Gastroesophageal sphincter (tissue), 4 donors: ENCODE data around the gene ENG. TPM values are rescaled to one million over a fixed set of nuclear protein-coding genes. Genes with fewer than 3 reads are reported as not detected.
A peak's percentile ranks its signal among the peaks of the same experiment; 100 is the strongest.

Experiments
- ATAC-seq: fragments of 150-250 bp; one replicate; pipeline ENCODE4 v1.9.1; 2016; ENCODE audit warnings: mild to moderate bottlenecking, moderate library complexity
- H3K27ac ChIP-seq, 4 donors: fragments of 200-600 bp; sonication (generic) in 3 of 4; 1 replicate in 3 of 4; 2 replicates in 1 of 4; pipeline ENCODE4 v1.5.1; 2016 to 2019
- H3K27me3 ChIP-seq: fragments of 200-600 bp; sonication (generic); one replicate; pipeline ENCODE4 v1.5.1; 2019
- H3K36me3 ChIP-seq, 2 donors: fragments of 200-600 bp; sonication (generic); one replicate each; pipeline ENCODE4 v1.5.1; 2019; ENCODE audit warnings: control low read depth in 1 of 2
- H3K4me1 ChIP-seq, 3 donors: fragments of 200-600 bp; sonication (generic); 1 replicate in 2 of 3; 2 replicates in 1 of 3; pipeline ENCODE4 v1.5.1; 2016 to 2019; ENCODE audit warnings: control low read depth in 2 of 3
- H3K4me3 ChIP-seq, 2 donors: fragments of 200-600 bp; sonication (generic); one replicate each; pipeline ENCODE4 v1.5.1; 2019; ENCODE audit warnings: mild to moderate bottlenecking in 1 of 2, moderate library complexity in 1 of 2
- H3K9me3 ChIP-seq, 3 donors: fragments of 200-600 bp; sonication (generic); one replicate each; pipeline ENCODE4 v1.5.1; 2017 to 2019; ENCODE audit warnings: control low read depth in 2 of 3
- CTCF ChIP-seq, 4 experiments: fragments of 200-600 bp in 2 of 4; fragments of 450-650 bp in 2 of 4; sonication (generic) in 1 of 4; IDR thresholded peaks; one replicate each; pipeline ENCODE4 v1.5.1; 2017 to 2019; ENCODE audit warnings: antibody characterized with exemption in 4 of 4, mild to moderate bottlenecking in 2 of 4, moderate library complexity in 2 of 4
- EP300 ChIP-seq: sonication (generic); formaldehyde crosslinking; IDR thresholded peaks from one replicate; pipeline ENCODE4 v1.6.1; 2017; ENCODE audit warnings: antibody characterized with exemption, mild to moderate bottlenecking
- POLR2A ChIP-seq, 2 donors: fragments of 450-650 bp; IDR thresholded peaks; one replicate each; pipeline ENCODE4 v1.6.1; 2017; ENCODE audit warnings: antibody characterized with exemption in 2 of 2, mild to moderate bottlenecking in 2 of 2, moderate library complexity in 1 of 2
- POLR2AphosphoS5 ChIP-seq: sonication (generic); formaldehyde crosslinking; IDR thresholded peaks from one replicate; pipeline ENCODE4 v1.6.1; 2017; ENCODE audit warnings: antibody characterized with exemption
- WGBS, 2 donors: methylation state at CpG; one replicate each; pipeline ENCODE4 v1.1.5; 2018; ENCODE audit warnings: low coverage in 1 of 2; 5-methylcytosine and 5-hydroxymethylcytosine counted together
- total RNA-seq, 4 donors: library from RNA; depleted of rRNA; stranded (reverse); fragments of >200 nt; gene quantifications; one replicate each; pipeline ENCODE4 v1.1.0, GENCODE V29; 2016

The ENG gene
- total RNA-seq: 10 to 100 TPM; 21.3 to 76.5 (median 48.0) TPM

GRCh38 chr9:127854184-127854806 is at the start of gene ENG:
Gene ENG, minus strand, starts transcription at chr9:127854658. Its CDS starts 303 bp downstream, at chr9:127854355.
- WGBS, 2 donors: 20% methylated on average over 1 of the region's 37 CpGs; no CpG with 5 or more reads in 1 of the 2 donors
- H3K4me1 ChIP-seq: peaks cover 0 to 67% (median 27%) of the 10 kb centered on the region in 3 donors
- H3K9me3 ChIP-seq: peaks cover 0 to 4% (median 0%) of the 10 kb centered on the region in 3 donors
- H3K27ac ChIP-seq: peak within 1 kb of the TSS; percentile 34 to 86 (median 84)
- peaks cover 0 to 14% of the 10 kb centered on the region in 2 donors for H3K36me3 ChIP-seq
- ATAC-seq: peak; percentile 67
- TF ChIP-seq POLR2A (IDR thresholded peaks at IDR 0.05) (peak; percentile 34 to 50), POLR2AphosphoS5 (peak; percentile 21), EP300 (no peak), CTCF (IDR thresholded peaks at IDR 0.05) (peak in 1 of 4 experiments; percentile 40)
- no peaks in the 10 kb centered on the region for H3K27me3 ChIP-seq
- H3K4me3 ChIP-seq: peak within 1 kb of the TSS; percentile 41 to 68

DNA sequence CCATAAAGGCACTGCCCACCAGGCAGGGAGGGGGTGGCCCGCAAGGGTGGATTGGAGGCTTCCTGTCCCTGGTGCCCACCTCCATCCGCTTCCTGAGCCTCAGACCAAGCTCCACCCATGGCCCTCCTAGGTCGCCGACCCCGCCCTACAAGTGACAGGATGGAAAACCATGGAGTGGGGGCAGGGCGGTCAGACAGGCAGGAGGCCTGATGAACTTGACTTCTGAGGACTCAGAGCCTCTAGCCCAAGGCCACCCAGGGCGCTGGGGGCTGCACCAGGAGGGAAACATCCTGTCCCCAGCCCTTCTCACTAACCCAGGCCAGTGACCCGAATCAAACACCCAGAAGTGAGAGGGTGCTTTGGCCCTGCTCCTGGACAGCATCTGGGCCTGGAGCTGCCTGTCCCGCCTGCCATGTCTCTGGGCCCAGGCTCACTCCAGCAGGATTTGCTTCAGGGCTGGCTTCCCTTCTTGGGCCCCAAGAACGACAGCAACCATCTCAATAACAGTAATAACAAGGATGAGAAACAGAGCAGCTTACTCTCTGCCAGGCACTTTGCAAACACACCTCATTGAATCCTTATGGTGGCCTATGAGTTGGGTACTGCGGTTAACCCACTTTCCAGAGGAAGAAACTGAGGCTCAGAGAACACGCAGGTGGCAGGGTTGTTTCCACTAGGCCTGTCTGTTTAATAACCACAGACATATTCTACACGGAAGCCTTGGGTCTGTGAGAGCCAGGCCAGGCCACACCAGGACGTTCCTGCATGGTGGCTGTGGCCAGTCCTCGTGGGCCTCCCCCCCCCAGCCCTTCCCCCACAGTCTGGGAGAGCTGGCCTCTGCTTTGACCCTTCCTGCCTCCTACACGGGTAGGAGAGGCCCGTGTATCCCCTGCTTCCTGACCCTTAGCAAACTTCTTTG is 49.4 kb upstream of the ENG start:
- no peak overlapping the region for H3K4me3 ChIP-seq
- WGBS, 2 donors: 45 to 50% methylated on average over 4 to 5 of the region's 17 CpGs
- peak overlapping the region in 3 of 4 donors; percentile 72 to 82 (median 76) for H3K27ac ChIP-seq
- no peak for TF ChIP-seq CTCF (IDR thresholded peaks at IDR 0.05)
- TF ChIP-seq POLR2AphosphoS5: peak; percentile 34
- no peak for TF ChIP-seq POLR2A (IDR thresholded peaks at IDR 0.05)
- no peak for TF ChIP-seq EP300
- H3K36me3 ChIP-seq: peaks cover 0 to 12% of the 10 kb centered on the region in 2 donors
- no peaks in the 10 kb centered on the region for H3K9me3 ChIP-seq
- ATAC-seq: peak; percentile 34
- H3K4me1 ChIP-seq: peaks cover 0 to 64% (median 45%) of the 10 kb centered on the region in 3 donors
- no peaks in the 10 kb centered on the region for H3K27me3 ChIP-seq

GRCh38 chr9:127899128-127899943 is 44.9 kb upstream of the ENG start, which contains the start of gene ST6GALNAC6:
Gene ST6GALNAC6, minus strand, starts transcription at chr9:127899603. Its CDS starts 1,622 bp downstream, at chr9:127897981.
- Histone ChIP-seq H3K27me3 (no peaks in the 10 kb centered on the region), H3K4me1 (peaks cover 0 to 67% (median 33%) of the 10 kb centered on the region in 3 donors), H3K9me3 (no peaks in the 10 kb centered on the region), H3K4me3 (peak within 1 kb of the TSS; percentile 86 to 99), H3K27ac (peak within 1 kb of the TSS; percentile 87 to 98 (median 96)), H3K36me3 (peaks cover 0 to 23% of the 10 kb centered on the region in 2 donors)
- no CpG with 5 or more reads among the region's 89 CpGs for WGBS, 2 donors
- peak; percentile 78 for ATAC-seq
- TF ChIP-seq CTCF (IDR thresholded peaks at IDR 0.05) (peak in 3 of 4 experiments; percentile 20 to 30 (median 24)), EP300 (no peak), POLR2A (IDR thresholded peaks at IDR 0.05) (peak; percentile 16 to 69)

DNA sequence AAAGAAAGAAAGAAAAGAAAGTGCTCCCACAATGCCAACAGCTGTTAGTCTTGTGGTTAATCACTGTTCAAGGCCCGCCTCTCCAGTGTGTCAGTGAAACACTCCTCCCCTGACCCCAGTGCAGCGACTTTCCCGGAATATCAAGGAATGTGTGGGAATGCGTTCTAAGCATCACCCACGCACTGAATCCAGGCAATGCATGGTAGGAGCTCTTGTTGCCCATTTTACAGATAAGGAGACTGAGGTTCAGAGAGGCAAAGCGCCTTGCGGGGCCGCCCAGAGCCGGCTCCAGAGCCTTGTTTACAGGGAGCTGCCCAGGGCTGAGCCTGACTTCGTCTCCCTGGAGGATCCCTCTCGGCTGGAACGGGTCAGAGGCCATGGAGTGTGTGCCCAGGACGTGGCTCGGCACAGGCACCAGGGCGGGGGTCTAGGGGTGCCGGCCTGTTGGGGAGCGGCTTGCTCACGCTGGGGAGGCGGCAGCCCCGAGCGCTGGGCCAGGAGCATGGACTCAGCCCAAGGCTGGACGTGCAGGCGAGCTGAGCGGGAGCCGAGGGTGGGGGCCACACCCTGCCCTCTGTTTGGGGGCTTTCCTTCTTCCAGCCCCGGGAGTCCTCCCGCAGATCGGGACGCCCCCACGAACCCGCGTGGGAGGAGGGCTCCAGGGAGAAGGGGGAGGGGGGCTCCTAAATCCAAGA is 44.1 kb upstream of the ENG start:
- H3K36me3 ChIP-seq: peaks cover 0 to 30% of the 10 kb centered on the region in 2 donors
- TF ChIP-seq POLR2A (IDR thresholded peaks at IDR 0.05): no peak
- TF ChIP-seq POLR2AphosphoS5: peak; percentile 93
- 8 to 60% methylated on average over 1 to 7 of the region's 32 CpGs for WGBS, 2 donors
- ATAC-seq: peak; percentile 44
- peak overlapping the region; percentile 87 to 98 (median 96) for H3K27ac ChIP-seq
- peak overlapping the region; percentile 86 to 99 for H3K4me3 ChIP-seq
- peaks cover 0 to 3% (median 0%) of the 10 kb centered on the region in 3 donors for H3K9me3 ChIP-seq
- H3K27me3 ChIP-seq: no peaks in the 10 kb centered on the region
- H3K4me1 ChIP-seq: peaks cover 0 to 59% (median 25%) of the 10 kb centered on the region in 3 donors
